K562 (cell line): ENCODE measurements around the gene CCDC194. TPM values are rescaled to one million over a fixed set of nuclear protein-coding genes. Genes with fewer than 3 reads are reported as not detected.
A peak's percentile ranks its signal among the peaks of the same experiment; 100 is the strongest.

ENCODE experiments used
- DMBX1 ChIP-seq: fragments of 250-450 bp; sonication (Bioruptor Pico); IDR thresholded peaks from 2 replicates; pipeline ENCODE4 v1.8.0; 2022; ENCODE audit warnings: inconsistent platforms, mild to moderate bottlenecking, moderate library complexity, borderline replicate concordance
- EP300 ChIP-seq: IDR thresholded peaks from 2 replicates; pipeline ENCODE4 v1.6.1; 2012; ENCODE audit warnings: low read length, improper control_type of control experiment
- ESRRA ChIP-seq: fragments of 450-650 bp; IDR thresholded peaks from 2 replicates; pipeline ENCODE4 v1.6.1; 2014; ENCODE audit warnings: low read depth, mild to moderate bottlenecking, moderate library complexity, borderline replicate concordance
- ETV6 ChIP-seq, 3 experiments: fragments of 150-350 bp in 1 of 3; sonication (generic) in 1 of 3; formaldehyde crosslinking in 1 of 3; IDR thresholded peaks; 2 replicates each; pipeline versions ENCODE4 v1.6.1 to v1.8.0; 2014 to 2022; ENCODE audit warnings: borderline replicate concordance in 2 of 3, low read depth in 2 of 3, antibody characterized with exemption in 1 of 3, low read length in 1 of 3, mild to moderate bottlenecking in 1 of 3, missing genetic modification reagents in 1 of 3
- MCM2 ChIP-seq: fragments of 450-650 bp; IDR thresholded peaks from 2 replicates; pipeline ENCODE4 v1.6.1; 2017; ENCODE audit warnings: low read depth, mild to moderate bottlenecking
- RB1 ChIP-seq: fragments of 450-650 bp; IDR thresholded peaks from 2 replicates; pipeline ENCODE4 v1.6.1; 2017; ENCODE audit warnings: low read depth, mild to moderate bottlenecking
- RBM17 ChIP-seq: fragments of 200-400 bp; formaldehyde crosslinking; IDR thresholded peaks from 2 replicates; pipeline ENCODE4 v1.6.1; 2017; ENCODE audit warnings: low read depth, mild to moderate bottlenecking, low read length, borderline replicate concordance
- RERE ChIP-seq: sonication (generic); formaldehyde crosslinking; IDR thresholded peaks from 2 replicates; pipeline ENCODE4 v1.8.0; 2023; ENCODE audit warnings: missing genetic modification reagents, mild to moderate bottlenecking, borderline replicate concordance
- THRAP3 ChIP-seq: fragments of 450-650 bp; IDR thresholded peaks from 2 replicates; pipeline ENCODE4 v1.6.1; 2016; ENCODE audit warnings: mild to moderate bottlenecking, inconsistent platforms, borderline replicate concordance
- TSC22D4 ChIP-seq: fragments of 450-650 bp; IDR thresholded peaks from 2 replicates; pipeline ENCODE4 v1.6.1; 2016; ENCODE audit warnings: missing genetic modification characterization, missing biosample characterization, control low read depth
- ZFX ChIP-seq: sonication (generic); formaldehyde crosslinking; IDR thresholded peaks from 2 replicates; pipeline ENCODE4 v1.8.0; 2022; ENCODE audit warnings: mild to moderate bottlenecking, missing genetic modification reagents, moderate library complexity
- ZNF584 ChIP-seq: fragments of 200-800 bp; sonication (Bioruptor generic); IDR thresholded peaks from 2 replicates; pipeline ENCODE4 v1.6.1; 2016; ENCODE audit warnings: low read depth, mild to moderate bottlenecking, missing genetic modification characterization, missing compliant biosample characterization
- ZNF586 ChIP-seq: fragments of 450-650 bp; formaldehyde crosslinking; conservative IDR thresholded peaks from 2 replicates; pipeline ENCODE4 v1.4.0; 2020; ENCODE audit warnings: mild to moderate bottlenecking, moderate library complexity
- polyA plus RNA-seq, 8 experiments: library from polyadenylated mRNA; depleted of rRNA in 4 of 8; stranded (reverse) in 5 of 8; unstranded in 3 of 8; fragments of >200 nt; fragmentation: Nextera tagmentation in 2 of 8; fragmentation: Illumina TruSeq in 1 of 8; extraction: Ambion mirVana in 2 of 8; extraction: Trizol in 1 of 8; gene quantifications; 2 replicates each; pipeline versions ENCODE4 v1.2.1 to v1.2.3, GENCODE V29; 2011 to 2014; ENCODE audit warnings: inconsistent platforms in 1 of 8, missing spikeins in 1 of 8
- total RNA-seq, 7 experiments: library from RNA; depleted of rRNA in 6 of 7; stranded (reverse); fragments of >200 nt in 6 of 7; fragmentation: Illumina TruSeq in 2 of 7; extraction: Trizol in 2 of 7; gene quantifications; 2 replicates each; pipeline versions ENCODE4 v1.2.1 to v1.2.3, GENCODE V29; 2011 to 2021; ENCODE audit warnings: low replicate concordance in 1 of 7
- TF ChIP-seq, protein P1 (sequence below): sonication (generic); formaldehyde crosslinking; IDR thresholded peaks from 2 replicates; pipeline ENCODE4 v1.8.1; 2022; ENCODE audit warnings: missing genetic modification reagents
- TF ChIP-seq, protein P2 (sequence below): fragments of 200-800 bp; sonication (Bioruptor generic); IDR thresholded peaks from 2 replicates; pipeline ENCODE4 v1.6.1; 2017; ENCODE audit warnings: missing genetic modification characterization, missing compliant biosample characterization
- TF ChIP-seq, protein P3 (sequence below): fragments of 250-450 bp; sonication (Bioruptor Pico); IDR thresholded peaks from 2 replicates; pipeline ENCODE4 v1.5.0; 2021

The CCDC194 gene
- total and polyA plus RNA-seq, 9 of the 15 experiments (the other 6 are each of a cell fraction or from before 2014, with no cell fraction given) = 0.13 to 1.3 (median 0.39) TPM; not detected in 3

DNA sequence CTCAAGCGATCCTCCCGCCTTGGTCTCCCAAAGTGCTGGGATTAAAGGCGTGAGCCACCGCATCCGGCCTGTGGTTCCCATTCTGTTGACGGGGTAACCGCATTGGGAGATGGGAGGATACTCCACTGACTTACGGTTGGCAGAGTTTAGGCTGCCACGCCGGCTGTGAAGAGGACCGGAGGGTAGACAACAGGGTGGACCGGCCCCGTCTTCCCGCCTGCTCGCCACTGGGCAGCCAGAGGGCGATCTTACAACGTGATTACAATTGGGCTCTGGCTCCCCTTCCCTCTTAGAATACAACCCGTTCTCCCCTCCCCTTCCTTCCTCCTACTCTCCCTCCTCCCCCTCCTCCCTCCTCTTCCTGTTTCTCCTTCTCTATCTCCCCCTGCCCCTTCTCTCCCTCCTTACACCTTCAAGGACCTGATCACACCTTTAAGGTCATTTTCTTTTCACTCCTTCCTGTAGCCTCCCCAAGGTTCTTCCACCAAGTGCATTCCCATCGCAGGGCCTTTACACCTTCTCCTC, 957 bp upstream of the CCDC194 start (continued):
- TF ChIP-seq RERE (CRISPR knock-in tag) = 0 out of 2 replicates have a peak, but pooled peaks have one; percentile 35
- TF ChIP-seq, protein P1, sequence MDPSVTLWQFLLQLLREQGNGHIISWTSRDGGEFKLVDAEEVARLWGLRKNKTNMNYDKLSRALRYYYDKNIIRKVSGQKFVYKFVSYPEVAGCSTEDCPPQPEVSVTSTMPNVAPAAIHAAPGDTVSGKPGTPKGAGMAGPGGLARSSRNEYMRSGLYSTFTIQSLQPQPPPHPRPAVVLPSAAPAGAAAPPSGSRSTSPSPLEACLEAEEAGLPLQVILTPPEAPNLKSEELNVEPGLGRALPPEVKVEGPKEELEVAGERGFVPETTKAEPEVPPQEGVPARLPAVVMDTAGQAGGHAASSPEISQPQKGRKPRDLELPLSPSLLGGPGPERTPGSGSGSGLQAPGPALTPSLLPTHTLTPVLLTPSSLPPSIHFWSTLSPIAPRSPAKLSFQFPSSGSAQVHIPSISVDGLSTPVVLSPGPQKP (CRISPR knock-in tag) = no peak
- TF ChIP-seq ZNF586 (CRISPR knock-in tag) = no peak
- TF ChIP-seq, protein P2, sequence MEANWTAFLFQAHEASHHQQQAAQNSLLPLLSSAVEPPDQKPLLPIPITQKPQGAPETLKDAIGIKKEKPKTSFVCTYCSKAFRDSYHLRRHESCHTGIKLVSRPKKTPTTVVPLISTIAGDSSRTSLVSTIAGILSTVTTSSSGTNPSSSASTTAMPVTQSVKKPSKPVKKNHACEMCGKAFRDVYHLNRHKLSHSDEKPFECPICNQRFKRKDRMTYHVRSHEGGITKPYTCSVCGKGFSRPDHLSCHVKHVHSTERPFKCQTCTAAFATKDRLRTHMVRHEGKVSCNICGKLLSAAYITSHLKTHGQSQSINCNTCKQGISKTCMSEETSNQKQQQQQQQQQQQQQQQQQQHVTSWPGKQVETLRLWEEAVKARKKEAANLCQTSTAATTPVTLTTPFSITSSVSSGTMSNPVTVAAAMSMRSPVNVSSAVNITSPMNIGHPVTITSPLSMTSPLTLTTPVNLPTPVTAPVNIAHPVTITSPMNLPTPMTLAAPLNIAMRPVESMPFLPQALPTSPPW = peak; percentile 84
- peak; percentile 77; the same call in 1 of the 2 replicates for TF ChIP-seq MCM2
- no peak for TF ChIP-seq ZNF584
- TF ChIP-seq EP300 = peak; percentile 37; the same call in 1 of the 2 replicates
- TF ChIP-seq ESRRA = peak; percentile 53; the same call in 1 of the 2 replicates
- TF ChIP-seq THRAP3 = no peak; the same call in 1 of the 2 replicates
- TF ChIP-seq, protein P3, sequence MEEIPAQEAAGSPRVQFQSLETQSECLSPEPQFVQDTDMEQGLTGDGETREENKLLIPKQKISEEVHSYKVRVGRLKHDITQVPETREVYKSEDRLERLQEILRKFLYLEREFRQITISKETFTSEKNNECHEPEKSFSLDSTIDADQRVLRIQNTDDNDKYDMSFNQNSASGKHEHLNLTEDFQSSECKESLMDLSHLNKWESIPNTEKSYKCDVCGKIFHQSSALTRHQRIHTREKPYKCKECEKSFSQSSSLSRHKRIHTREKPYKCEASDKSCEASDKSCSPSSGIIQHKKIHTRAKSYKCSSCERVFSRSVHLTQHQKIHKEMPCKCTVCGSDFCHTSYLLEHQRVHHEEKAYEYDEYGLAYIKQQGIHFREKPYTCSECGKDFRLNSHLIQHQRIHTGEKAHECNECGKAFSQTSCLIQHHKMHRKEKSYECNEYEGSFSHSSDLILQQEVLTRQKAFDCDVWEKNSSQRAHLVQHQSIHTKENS (CRISPR knock-in tag) = no peak
- peak; percentile 16; the same call in 1 of the 2 replicates for TF ChIP-seq ZFX
- TF ChIP-seq RB1 = peak; percentile 81
- no peak for TF ChIP-seq RBM17
- TF ChIP-seq DMBX1 = no peak
- no peak for TF ChIP-seq TSC22D4 (tag)
- TF ChIP-seq ETV6 (IDR thresholded peaks at IDR 0.05; ENCODE audit: borderline replicate concordance in 1 of 2, low read depth in 2 of 2, low read length in 1 of 2) = no peak
- TF ChIP-seq ETV6 (CRISPR knock-in tag; IDR thresholded peaks at IDR 0.05; ENCODE audit: borderline replicate concordance) = no peak
